Stimulated activated CD4-positive, alpha-beta T cell treated with anti-CD3 and anti-CD28 coated beads, TNF-alpha, amount 100 ng/mL, for 1 hour (primary cell): ENCODE results near the gene CDK2AP2.
"Not testable (repeated sequence)": the region's sequence is repeated elsewhere in the genome, so short reads cannot be mapped to it uniquely, and the experiment has no call there.

Source experiments
- DNase-seq, 3 donors: peaks; one replicate each; pipeline ENCODE4 v3.0.0-alpha.2; 2020; ENCODE audit warnings: low read depth in 3 of 3, low spot score in 1 of 3

Gene CDK2AP2

GRCh38 chr11:67491276-67492068, 16.5 kb downstream of the CDK2AP2 start:
- DNase-seq = no peak

- DNase-seq = no peak
Observed at GRCh38 chr11:67490727-67491065, 17.3 kb downstream of the CDK2AP2 start.

GRCh38 chr11:67489885-67490726, 17.9 kb downstream of the CDK2AP2 start:
- no peak for DNase-seq

- DNase-seq = no peak
Observed at GRCh38 chr11:67489203-67489884, 18.6 kb downstream of the CDK2AP2 start.

- no peak for DNase-seq
Observed at GRCh38 chr11:67486481-67487195, 21.3 kb downstream of the CDK2AP2 start.

- not testable (repeated sequence) for DNase-seq
Observed at GRCh38 chr11:67485873-67486361, 22.0 kb downstream of the CDK2AP2 start.

GRCh38 chr11:67484847-67485311, 23.1 kb downstream of the CDK2AP2 start:
- peak in 1 of 3 donors; percentile 56 for DNase-seq

- DNase-seq = no peak
Observed at GRCh38 chr11:67483831-67484665, 23.9 kb downstream of the CDK2AP2 start.

- peak; percentile 91 to 93 (median 92) for DNase-seq
Observed at GRCh38 chr11:67482827-67483798, 24.8 kb downstream of the CDK2AP2 start, which contains the start of gene AIP. Gene AIP, plus strand, starts transcription at chr11:67483026. Its CDS starts 133 bp downstream, at chr11:67483159.

- DNase-seq = no peak
Observed at GRCh38 chr11:67482275-67482826, 25.6 kb downstream of the CDK2AP2 start.

- not testable (repeated sequence) for DNase-seq
Observed at GRCh38 chr11:67477344-67478050, 30.5 kb downstream of the CDK2AP2 start.

GRCh38 chr11:67476692-67477091, 31.3 kb downstream of the CDK2AP2 start:
- DNase-seq = not testable (repeated sequence)

- no peak for DNase-seq
Observed at GRCh38 chr11:67472882-67473281, 35.1 kb downstream of the CDK2AP2 start.

GRCh38 chr11:67470337-67471002, 37.5 kb downstream of the CDK2AP2 start:
- no peak for DNase-seq

GRCh38 chr11:67469508-67469811, 38.5 kb downstream of the CDK2AP2 start:
- DNase-seq = no peak

- DNase-seq = peak; percentile 88 to 95 (median 90)
Observed at GRCh38 chr11:67468759-67469507, 39.0 kb downstream of the CDK2AP2 start, which contains the start of gene TMEM134. Gene TMEM134, minus strand, starts transcription at chr11:67469251. Its CDS starts 59 bp downstream, at chr11:67469192.

GRCh38 chr11:67468456-67468758, 39.6 kb downstream of the CDK2AP2 start:
- no peak for DNase-seq
